ENCODE results near the gene MAPK8. TPM values are rescaled to one million over a fixed set of nuclear protein-coding genes. Genes with fewer than 3 reads are reported as not detected.

MAPK8 gene
- total RNA-seq, 1 experiment from 2014 or later: 52.9 TPM

GRCh38 chr10:48287417-48288391, 18.8 kb upstream of the MAPK8 start:
- ChIA-PET POLR2A (no interaction called here), CTCF (interaction anchor here (0.6 to 2.2 kb wide), 9 partner anchors 11 to 73 kb away, joined by 3 to 10 read pairs (median 4); no protein-coding TSS in a partner anchor)
- Mint-ChIP-seq H3K4me1 (ENCODE audit: insufficient read depth, unreplicated experiment) (no peaks in the 10 kb centered on the region), H3K9me3 (ENCODE audit: unreplicated experiment) (peaks cover 9% of the 10 kb centered on the region), H3K36me3 (ENCODE audit: insufficient read depth, unreplicated experiment) (no peaks in the 10 kb centered on the region), H3K27ac (ENCODE audit: low read depth, unreplicated experiment) (no peak overlapping the region), H3K27me3 (ENCODE audit: insufficient read depth, unreplicated experiment) (peaks cover 28% of the 10 kb centered on the region), H3K4me3 (ENCODE audit: unreplicated experiment) (no peak overlapping the region)
- no peak for TF ChIP-seq CTCF (IDR thresholded peaks at IDR 0.05; ENCODE audit: unreplicated experiment)
- intact Hi-C loops (cut with micrococcal nuclease): no loop called here
- BruUV-seq (replicated peaks): no TSS peak
- no peak for DNase-seq (ENCODE audit: unreplicated experiment)

GRCh38 chr10:48288661-48289060, 17.8 kb upstream of the MAPK8 start:
- Mint-ChIP-seq H3K27ac (ENCODE audit: low read depth, unreplicated experiment) (no peak overlapping the region), H3K27me3 (ENCODE audit: insufficient read depth, unreplicated experiment) (peaks cover 28% of the 10 kb centered on the region), H3K36me3 (ENCODE audit: insufficient read depth, unreplicated experiment) (no peaks in the 10 kb centered on the region), H3K4me3 (ENCODE audit: unreplicated experiment) (no peak overlapping the region), H3K9me3 (ENCODE audit: unreplicated experiment) (peaks cover 6% of the 10 kb centered on the region), H3K4me1 (ENCODE audit: insufficient read depth, unreplicated experiment) (no peaks in the 10 kb centered on the region)
- BruUV-seq (replicated peaks): no TSS peak
- ChIA-PET POLR2A (no interaction called here), CTCF (interaction anchor here (0.5 to 2.2 kb wide), 10 partner anchors 9 to 61 kb away, joined by 3 to 10 read pairs (median 4); no protein-coding TSS in a partner anchor)
- no peak for TF ChIP-seq CTCF (IDR thresholded peaks at IDR 0.05; ENCODE audit: unreplicated experiment)
- DNase-seq (ENCODE audit: unreplicated experiment): no peak
- intact Hi-C loops (cut with micrococcal nuclease): loop anchor here (1.0 kb wide), 1 partner anchor 73 kb away; no protein-coding TSS in a partner anchor

- peaks cover 22% of the 10 kb centered on the region for H3K27me3 Mint-ChIP-seq (ENCODE audit: insufficient read depth, unreplicated experiment)
- peak; percentile 71 for TF ChIP-seq CTCF (IDR thresholded peaks at IDR 0.05; ENCODE audit: unreplicated experiment)
- BruUV-seq (replicated peaks): no TSS peak
- POLR2A ChIA-PET: no interaction called here
- CTCF ChIA-PET: interaction anchor here (0.6 to 2.2 kb wide), 17 partner anchors 9 to 1542 kb away, joined by 3 to 10 read pairs (median 3); no protein-coding TSS in a partner anchor
- intact Hi-C loops (cut with micrococcal nuclease): loop anchor here (1.0 kb wide), 1 partner anchor 74 kb away; no protein-coding TSS in a partner anchor
- no peaks in the 10 kb centered on the region for H3K9me3 Mint-ChIP-seq (ENCODE audit: unreplicated experiment)
- H3K27ac Mint-ChIP-seq (ENCODE audit: low read depth, unreplicated experiment): no peak overlapping the region
- peak; percentile 58 for DNase-seq (ENCODE audit: unreplicated experiment)
- no peaks in the 10 kb centered on the region for H3K4me1 Mint-ChIP-seq (ENCODE audit: insufficient read depth, unreplicated experiment)
- H3K4me3 Mint-ChIP-seq (ENCODE audit: unreplicated experiment): no peak overlapping the region
- H3K36me3 Mint-ChIP-seq (ENCODE audit: insufficient read depth, unreplicated experiment): no peaks in the 10 kb centered on the region
Measured at GRCh38 chr10:48289501-48290238, 16.8 kb upstream of the MAPK8 start.

- DNase-seq (ENCODE audit: unreplicated experiment): no peak
- H3K27me3 Mint-ChIP-seq (ENCODE audit: insufficient read depth, unreplicated experiment): peaks cover 16% of the 10 kb centered on the region
- no peaks in the 10 kb centered on the region for H3K36me3 Mint-ChIP-seq (ENCODE audit: insufficient read depth, unreplicated experiment)
- TF ChIP-seq CTCF (IDR thresholded peaks at IDR 0.05; ENCODE audit: unreplicated experiment): no peak
- intact Hi-C loops (cut with micrococcal nuclease): no loop called here
- no peaks in the 10 kb centered on the region for H3K9me3 Mint-ChIP-seq (ENCODE audit: unreplicated experiment)
- no TSS peak for BruUV-seq (replicated peaks)
- H3K4me3 Mint-ChIP-seq (ENCODE audit: unreplicated experiment): no peak overlapping the region
- no peak overlapping the region for H3K27ac Mint-ChIP-seq (ENCODE audit: low read depth, unreplicated experiment)
- ChIA-PET CTCF (interaction anchor here (0.6 to 2.0 kb wide), 15 partner anchors 10 to 1250 kb away, joined by 3 to 7 read pairs (median 3); no protein-coding TSS in a partner anchor), POLR2A (interaction anchor here (1.5 kb wide), 1 partner anchor 17 kb away, joined by 6 read pairs; no protein-coding TSS in a partner anchor)
- no peaks in the 10 kb centered on the region for H3K4me1 Mint-ChIP-seq (ENCODE audit: insufficient read depth, unreplicated experiment)
Measured at GRCh38 chr10:48290286-48290685, 16.2 kb upstream of the MAPK8 start.

Data from MCF 10A (cell line).